Peyer's patch (tissue), 4 donors: ENCODE results near the gene TMEM175.

Source experiments
- POLR2A ChIP-seq, 2 donors: fragments of 450-650 bp; IDR thresholded peaks; one replicate each; pipeline ENCODE4 v1.5.1; 2017; ENCODE audit warnings: antibody characterized with exemption in 2 of 2, mild to moderate bottlenecking in 2 of 2, moderate library complexity in 2 of 2
- TF ChIP-seq, protein P1 (sequence below), 6 experiments: fragments of 450-650 bp in 4 of 6; fragments of 200-600 bp in 2 of 6; sonication (generic) in 1 of 6; IDR thresholded peaks; one replicate each; pipeline ENCODE4 v1.5.1; 2017 to 2019; ENCODE audit warnings: antibody characterized with exemption in 6 of 6, mild to moderate bottlenecking in 3 of 6, moderate library complexity in 1 of 6

- TF ChIP-seq, protein P1, sequence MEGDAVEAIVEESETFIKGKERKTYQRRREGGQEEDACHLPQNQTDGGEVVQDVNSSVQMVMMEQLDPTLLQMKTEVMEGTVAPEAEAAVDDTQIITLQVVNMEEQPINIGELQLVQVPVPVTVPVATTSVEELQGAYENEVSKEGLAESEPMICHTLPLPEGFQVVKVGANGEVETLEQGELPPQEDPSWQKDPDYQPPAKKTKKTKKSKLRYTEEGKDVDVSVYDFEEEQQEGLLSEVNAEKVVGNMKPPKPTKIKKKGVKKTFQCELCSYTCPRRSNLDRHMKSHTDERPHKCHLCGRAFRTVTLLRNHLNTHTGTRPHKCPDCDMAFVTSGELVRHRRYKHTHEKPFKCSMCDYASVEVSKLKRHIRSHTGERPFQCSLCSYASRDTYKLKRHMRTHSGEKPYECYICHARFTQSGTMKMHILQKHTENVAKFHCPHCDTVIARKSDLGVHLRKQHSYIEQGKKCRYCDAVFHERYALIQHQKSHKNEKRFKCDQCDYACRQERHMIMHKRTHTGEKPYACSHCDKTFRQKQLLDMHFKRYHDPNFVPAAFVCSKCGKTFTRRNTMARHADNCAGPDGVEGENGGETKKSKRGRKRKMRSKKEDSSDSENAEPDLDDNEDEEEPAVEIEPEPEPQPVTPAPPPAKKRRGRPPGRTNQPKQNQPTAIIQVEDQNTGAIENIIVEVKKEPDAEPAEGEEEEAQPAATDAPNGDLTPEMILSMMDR (IDR thresholded peaks at IDR 0.05), result no peak
- no peak for TF ChIP-seq POLR2A (IDR thresholded peaks at IDR 0.05)
These were observed 18.9 kb downstream of the TMEM175 start for GRCh38 chr4:951186-951585.
